Measurements from ENCODE around the gene CBL.

CBL gene

DNA sequence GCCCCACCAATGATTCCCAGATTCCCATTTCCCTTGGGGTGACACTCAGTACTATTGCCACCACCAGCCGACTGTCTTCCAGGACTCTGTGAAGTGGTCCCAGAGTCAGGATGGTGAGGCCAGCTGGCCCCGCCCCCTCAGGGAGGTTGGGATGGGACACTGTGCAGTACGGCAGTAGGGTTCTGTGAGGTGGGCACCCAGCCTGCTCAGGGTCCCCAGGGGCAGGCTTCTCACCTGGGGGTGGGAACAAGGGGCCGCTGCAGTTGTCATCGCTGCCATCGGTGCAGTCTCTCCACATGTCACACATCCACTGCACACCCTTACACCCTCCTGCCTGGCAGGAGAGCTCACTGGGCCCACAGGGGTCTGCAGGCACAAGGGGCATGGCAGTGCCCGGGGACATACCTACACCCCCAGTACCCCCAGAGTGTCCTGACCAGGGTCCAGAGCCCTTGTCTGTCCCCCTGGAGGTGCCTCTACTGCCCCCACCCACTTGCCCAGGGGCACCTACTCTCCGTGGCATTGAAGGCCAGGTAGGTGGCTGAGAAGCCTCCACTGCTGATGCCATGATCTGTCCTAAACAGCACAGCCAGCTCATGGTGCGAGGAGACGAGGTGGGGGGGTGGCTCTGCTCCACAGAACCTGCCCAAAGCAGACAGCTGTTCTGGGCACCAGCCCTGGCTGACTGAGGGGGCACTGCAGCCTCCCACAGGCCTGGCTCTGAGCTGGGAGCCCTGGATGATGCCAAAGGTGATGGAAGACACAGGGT lies 136.4 kb downstream of the CBL start:
- DNase-seq (ENCODE audit: low read depth): no peak
- no peak for TF ChIP-seq CTCF (conservative IDR thresholded peaks at IDR 0.05; ENCODE audit: control insufficient read depth, insufficient read depth, low read depth, low read length)
- no peak overlapping the region for H3K4me3 ChIP-seq (ENCODE audit: control insufficient read depth, low read depth, low read length)

DNA sequence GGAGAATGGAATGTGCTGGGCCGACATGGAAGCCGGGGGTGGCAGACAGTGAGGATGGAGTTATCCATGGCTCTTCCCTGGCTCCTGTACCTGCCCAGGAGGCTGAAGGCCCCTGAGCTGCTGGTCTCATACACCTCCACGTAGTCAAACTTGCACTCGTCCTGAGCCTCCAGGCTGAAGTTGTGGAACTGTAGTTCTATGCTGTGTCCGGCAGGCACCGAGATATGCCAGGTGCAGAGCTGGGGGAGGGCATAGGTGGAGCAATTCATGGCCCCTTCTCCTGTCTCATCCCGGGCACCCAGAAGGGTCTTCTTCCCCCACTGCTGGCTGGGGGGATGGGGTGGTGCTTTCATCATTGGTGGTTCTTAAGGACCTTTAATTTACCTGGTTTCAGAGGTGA lies 137.6 kb downstream of the CBL start:
- no peak overlapping the region for H3K4me3 ChIP-seq (ENCODE audit: control insufficient read depth, low read depth, low read length)
- no peak for TF ChIP-seq CTCF (conservative IDR thresholded peaks at IDR 0.05; ENCODE audit: control insufficient read depth, insufficient read depth, low read depth, low read length)
- no peak for DNase-seq (ENCODE audit: low read depth)

DNA sequence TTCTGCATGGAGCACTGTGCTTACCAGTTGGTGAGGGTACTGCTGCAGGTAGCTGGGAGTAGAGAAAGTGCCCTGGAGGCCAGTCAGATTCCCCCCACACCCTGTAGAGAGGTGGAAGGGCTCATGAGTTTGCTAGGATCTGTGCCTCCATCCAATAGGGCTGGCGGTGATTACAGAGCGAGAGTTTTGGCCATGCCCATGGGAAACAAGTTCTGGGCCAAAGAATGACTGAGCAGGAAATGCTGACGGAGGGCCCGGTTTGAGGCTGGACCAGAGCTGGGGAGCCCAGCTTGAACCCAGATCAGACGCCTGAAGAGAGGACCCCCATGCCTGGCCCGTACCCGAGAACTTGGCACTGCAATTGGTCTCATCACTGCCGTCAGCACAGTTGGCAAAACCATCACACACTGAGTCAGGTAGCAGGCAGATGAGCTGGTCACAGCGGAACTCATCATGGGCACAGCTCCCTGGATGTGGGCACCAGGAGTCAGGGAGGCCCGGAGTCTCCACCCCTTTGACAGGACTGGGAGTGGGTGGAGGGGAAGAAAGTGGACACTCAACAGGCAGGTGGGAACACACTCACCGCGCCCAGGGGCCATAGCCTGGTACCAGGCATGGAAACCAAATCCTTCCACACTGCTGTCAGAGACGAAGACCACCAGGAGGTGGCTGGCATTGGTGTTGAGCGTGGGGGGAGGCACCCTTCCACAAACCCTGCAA lies 138.3 kb downstream of the CBL start:
- TF ChIP-seq CTCF (conservative IDR thresholded peaks at IDR 0.05; ENCODE audit: control insufficient read depth, insufficient read depth, low read depth, low read length): no peak
- no peak overlapping the region for H3K4me3 ChIP-seq (ENCODE audit: control insufficient read depth, low read depth, low read length)
- DNase-seq (ENCODE audit: low read depth): no peak

GRCh38 chr11:119345685-119346084 lies 139.5 kb downstream of the CBL start:
- no peak for DNase-seq (ENCODE audit: low read depth)
- TF ChIP-seq CTCF (conservative IDR thresholded peaks at IDR 0.05; ENCODE audit: control insufficient read depth, insufficient read depth, low read depth, low read length): no peak
- H3K4me3 ChIP-seq (ENCODE audit: control insufficient read depth, low read depth, low read length): no peak overlapping the region

GRCh38 chr11:119346605-119347004 lies 140.5 kb downstream of the CBL start, which contains the start of gene MFRP:
TSS of gene MFRP (minus strand) at chr11:119346705. CDS start at chr11:119346513, 192 bp downstream.
- TF ChIP-seq CTCF (conservative IDR thresholded peaks at IDR 0.05; ENCODE audit: control insufficient read depth, insufficient read depth, low read depth, low read length): no peak
- DNase-seq (ENCODE audit: low read depth): no peak
- no peak within 1 kb of the TSS for H3K4me3 ChIP-seq (ENCODE audit: control insufficient read depth, low read depth, low read length)

GRCh38 chr11:119347242-119347641 lies 141.1 kb downstream of the CBL start:
- no peak for TF ChIP-seq CTCF (conservative IDR thresholded peaks at IDR 0.05; ENCODE audit: control insufficient read depth, insufficient read depth, low read depth, low read length)
- H3K4me3 ChIP-seq (ENCODE audit: control insufficient read depth, low read depth, low read length): no peak overlapping the region
- DNase-seq (ENCODE audit: low read depth): peak; percentile 69
